Adrenal gland (tissue), 5 donors: ENCODE data around the gene MAP2K5.

Experiments used
- CTCF ChIP-seq, 6 experiments: fragments of 450-650 bp in 4 of 6; fragments of 200-600 bp in 2 of 6; sonication (generic) in 1 of 6; IDR thresholded peaks; 1 replicate in 5 of 6; 2 replicates in 1 of 6; pipeline versions ENCODE4 v1.5.1 to v1.8.0; 2016 to 2021; ENCODE audit warnings: antibody characterized with exemption in 6 of 6, mild to moderate bottlenecking in 2 of 6, moderate library complexity in 1 of 6
- POLR2A ChIP-seq, 2 donors: fragments of 450-650 bp; IDR thresholded peaks; one replicate each; pipeline ENCODE4 v1.6.1; 2017; ENCODE audit warnings: antibody characterized with exemption in 2 of 2, mild to moderate bottlenecking in 2 of 2, moderate library complexity in 1 of 2
- donor health status: DM: no; HTN: no; CAD: no.

- TF ChIP-seq POLR2A (IDR thresholded peaks at IDR 0.05) (no peak), CTCF (IDR thresholded peaks at IDR 0.05) (no peak)
These were observed 30.4 kb upstream of the MAP2K5 start for GRCh38 chr15:67512140-67512539.
